Stimulated activated effector memory CD8-positive, alpha-beta T cell treated with anti-CD3 and anti-CD28 coated beads, Interleukin-12 subunit alpha, Interleukin-12 subunit beta, amount 100 ng/mL, for 72 hours (primary cell): ENCODE measurements around the gene ERVH48-1.
"Not testable (repeated sequence)": the region's sequence is repeated elsewhere in the genome, so short reads cannot be mapped to it uniquely, and the experiment has no call there.

ENCODE experiments used
- ATAC-seq: fragments of 150-1000 bp; cut with Tn5 transposase; 2 replicates; pipeline ENCODE4 v1.10.0; 2021
- DNase-seq, 2 donors: peaks; one replicate each; pipeline ENCODE4 v3.0.0; 2021 to 2022; ENCODE audit warnings: low spot score in 2 of 2
- H3K27ac Mint-ChIP-seq: one replicate; pipeline ENCODE4 v1.8.0; 2022; ENCODE audit warnings: mild to moderate bottlenecking, mixed read lengths
- H3K36me3 Mint-ChIP-seq: one replicate; pipeline ENCODE4 v1.8.0; 2022; ENCODE audit warnings: mild to moderate bottlenecking, mixed read lengths
- H3K4me1 Mint-ChIP-seq: one replicate; pipeline ENCODE4 v1.8.0; 2022; ENCODE audit warnings: mixed read lengths
- H3K4me3 Mint-ChIP-seq: one replicate; pipeline ENCODE4 v1.8.0; 2022; ENCODE audit warnings: mild to moderate bottlenecking, mixed read lengths
- H3K9me3 Mint-ChIP-seq: one replicate; pipeline ENCODE4 v1.8.0; 2022; ENCODE audit warnings: mixed read lengths

The ERVH48-1 gene

DNA sequence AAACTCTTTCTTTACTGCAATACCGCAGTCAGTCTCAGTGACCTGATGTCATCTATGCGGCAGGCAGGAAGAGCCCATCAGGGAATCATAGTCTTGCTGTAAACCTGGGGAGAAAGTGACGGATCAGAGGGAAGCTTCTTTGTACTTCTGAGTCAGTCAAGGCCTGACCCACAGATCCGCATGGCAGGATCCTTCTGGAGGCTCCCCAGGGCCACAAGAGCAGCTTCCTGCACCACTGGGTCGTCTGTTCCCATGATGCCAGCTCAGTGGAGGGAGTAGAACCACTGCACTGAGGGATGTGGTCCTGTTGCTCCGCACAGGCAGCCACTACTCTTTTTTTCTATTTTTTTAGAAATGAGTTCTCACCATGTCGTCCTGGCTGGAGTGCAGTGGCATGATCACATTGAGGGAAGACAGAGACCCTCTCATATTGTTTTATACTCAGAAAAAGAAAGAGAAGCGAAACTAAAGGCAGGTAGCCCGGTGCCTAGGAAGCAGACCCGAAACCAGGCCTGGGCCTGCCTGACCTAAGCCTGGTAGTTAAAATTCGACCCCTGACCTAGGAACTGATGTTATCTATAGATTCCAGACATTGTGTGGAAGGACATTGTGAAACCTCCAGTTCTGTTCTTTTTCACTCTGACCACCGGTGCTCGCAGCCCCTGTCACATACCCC, 6.3 kb upstream of the ERVH48-1 start:
- no peaks in the 10 kb centered on the region for H3K9me3 Mint-ChIP-seq
- no peak for DNase-seq
- H3K4me3 Mint-ChIP-seq, result no peak overlapping the region
- no peak for ATAC-seq
- no peaks in the 10 kb centered on the region for H3K36me3 Mint-ChIP-seq
- no peaks in the 10 kb centered on the region for H3K4me1 Mint-ChIP-seq
- H3K27ac Mint-ChIP-seq, result no peak overlapping the region

DNA sequence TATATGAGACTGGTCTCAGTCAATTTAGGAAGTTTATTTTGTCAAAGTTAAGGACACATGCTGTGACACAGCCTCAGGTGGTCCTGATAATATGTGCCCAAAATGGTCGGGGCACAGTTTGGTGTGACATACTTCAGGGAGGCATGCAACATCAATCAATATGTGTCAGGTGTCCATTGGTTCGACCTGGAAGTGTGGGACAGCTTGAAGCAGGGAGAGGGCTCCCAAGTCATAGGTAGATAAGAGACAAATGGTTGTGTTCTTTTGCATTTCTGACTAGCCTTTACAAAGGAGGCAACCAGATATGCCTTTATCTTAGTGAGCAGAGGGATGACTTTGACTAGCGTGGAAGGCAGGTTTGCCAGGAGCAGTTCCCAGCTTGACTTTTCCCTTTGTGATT, 4.5 kb upstream of the ERVH48-1 start:
- Mint-ChIP-seq H3K36me3 (no peaks in the 10 kb centered on the region), H3K27ac (peak overlapping the region; percentile 16), H3K9me3 (no peaks in the 10 kb centered on the region), H3K4me3 (no peak overlapping the region), H3K4me1 (no peaks in the 10 kb centered on the region)
- no peak for ATAC-seq
- no peak for DNase-seq

DNA sequence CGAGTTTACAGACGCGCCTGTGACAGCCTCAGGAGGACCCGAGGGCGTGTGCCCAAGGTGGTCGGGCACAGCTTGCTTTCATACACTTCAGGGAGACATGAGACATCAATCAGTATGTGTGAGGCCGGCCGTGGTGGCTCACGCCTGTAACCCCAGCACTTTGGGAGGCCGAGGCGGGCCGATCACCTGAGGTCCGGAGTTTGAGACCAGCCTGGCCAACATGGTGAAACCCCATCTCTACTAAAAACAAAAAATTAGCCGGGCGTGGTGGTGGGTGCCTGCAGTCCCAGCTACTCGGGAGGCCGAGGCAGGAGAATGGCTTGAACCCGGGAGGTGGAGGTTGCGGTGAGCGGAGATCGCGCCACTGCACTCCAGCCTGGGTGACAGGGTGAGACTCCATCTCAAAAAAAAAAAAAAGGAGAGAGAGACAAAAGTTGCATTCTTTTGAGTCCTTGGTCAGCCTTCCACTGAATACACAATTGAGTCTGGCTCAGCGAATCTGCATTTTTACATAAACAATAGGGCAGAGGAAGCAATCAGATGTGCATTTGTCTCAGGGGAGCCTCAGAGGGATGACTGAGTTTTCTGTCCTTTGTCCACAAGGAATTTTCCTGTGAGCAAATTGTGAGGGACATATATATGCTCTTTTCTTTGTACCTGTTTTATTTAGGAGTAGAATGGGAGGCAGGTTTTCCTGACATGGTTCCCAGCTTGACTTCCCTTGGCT, 2.2 kb upstream of the ERVH48-1 start:
- H3K9me3 Mint-ChIP-seq, H3K36me3 Mint-ChIP-seq, ATAC-seq, DNase-seq, H3K27ac Mint-ChIP-seq, H3K4me3 Mint-ChIP-seq: not testable (repeated sequence)
- peaks cover 13% of the 10 kb centered on the region for H3K4me1 Mint-ChIP-seq

DNA sequence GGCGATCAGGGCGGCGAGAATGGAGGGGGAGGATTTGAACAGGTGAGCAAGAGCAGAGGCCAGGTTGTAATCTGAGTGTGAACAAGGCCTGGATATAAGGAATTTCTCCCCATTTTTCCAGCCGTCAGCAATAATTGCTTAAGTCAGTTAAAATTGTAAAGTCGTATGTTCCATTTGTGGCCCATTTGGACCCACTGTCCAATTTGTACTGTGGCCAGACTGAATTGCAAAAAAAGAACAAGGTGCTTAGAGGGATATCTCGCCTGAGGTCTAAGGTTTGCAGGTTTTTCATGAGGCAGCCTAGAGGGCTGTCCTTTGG, 1.0 kb downstream of the ERVH48-1 start:
- DNase-seq (no peak), ATAC-seq (no peak)
- H3K4me1 Mint-ChIP-seq, result peaks cover 13% of the 10 kb centered on the region
- peak overlapping the region; percentile 55 for H3K4me3 Mint-ChIP-seq
- no peaks in the 10 kb centered on the region for H3K9me3 Mint-ChIP-seq
- H3K36me3 Mint-ChIP-seq, result no peaks in the 10 kb centered on the region
- H3K27ac Mint-ChIP-seq, result peak overlapping the region; percentile 96

DNA sequence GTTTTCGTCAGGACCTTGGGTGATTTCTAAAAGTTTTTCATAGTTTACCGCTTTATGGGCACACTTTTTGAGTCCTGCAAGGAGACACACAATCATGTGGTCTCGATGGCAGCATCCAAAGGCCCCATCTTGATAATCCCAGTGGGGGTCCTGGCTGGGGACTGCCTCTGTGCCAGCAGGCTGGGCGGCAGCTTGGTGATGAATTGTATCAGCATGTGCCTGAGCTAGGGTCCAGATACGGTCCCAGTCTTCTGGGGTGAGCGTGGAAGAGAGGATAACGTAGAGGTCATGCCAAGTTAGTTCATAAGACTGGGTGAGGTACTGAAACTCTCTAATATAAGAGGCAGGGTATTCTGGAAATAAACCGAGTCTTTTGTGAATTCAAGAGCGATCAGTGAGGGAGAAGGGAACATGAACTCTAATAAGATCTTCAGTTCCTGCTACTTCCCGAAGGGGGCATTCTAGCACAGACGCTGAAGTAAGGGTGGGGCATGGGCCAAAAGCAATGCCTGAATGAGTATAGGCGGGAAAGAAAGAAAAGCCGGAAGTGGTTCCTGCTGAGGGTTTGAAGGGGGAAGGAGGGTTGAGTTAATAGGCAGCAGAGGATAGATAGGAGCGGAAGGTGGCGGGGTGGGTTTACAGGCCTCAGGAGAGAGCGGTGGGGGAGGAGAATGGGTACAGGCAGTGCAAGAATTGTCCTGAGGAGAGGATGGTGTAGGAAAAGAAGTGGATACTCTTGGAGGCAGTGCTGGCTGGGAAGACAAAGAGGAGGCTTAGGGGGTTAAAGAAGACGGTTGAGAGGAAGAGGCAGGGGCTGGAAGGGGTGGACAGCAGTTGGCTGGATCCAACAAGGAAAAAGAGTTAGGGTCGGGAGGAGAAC, 1.6 kb downstream of the ERVH48-1 start:
- Mint-ChIP-seq H3K27ac (peak overlapping the region; percentile 96), H3K4me3 (peak overlapping the region; percentile 55), H3K36me3 (no peaks in the 10 kb centered on the region), H3K9me3 (no peaks in the 10 kb centered on the region), H3K4me1 (peaks cover 13% of the 10 kb centered on the region)
- ATAC-seq, result peak; percentile 97
- peak; percentile 53 to 82 for DNase-seq

DNA sequence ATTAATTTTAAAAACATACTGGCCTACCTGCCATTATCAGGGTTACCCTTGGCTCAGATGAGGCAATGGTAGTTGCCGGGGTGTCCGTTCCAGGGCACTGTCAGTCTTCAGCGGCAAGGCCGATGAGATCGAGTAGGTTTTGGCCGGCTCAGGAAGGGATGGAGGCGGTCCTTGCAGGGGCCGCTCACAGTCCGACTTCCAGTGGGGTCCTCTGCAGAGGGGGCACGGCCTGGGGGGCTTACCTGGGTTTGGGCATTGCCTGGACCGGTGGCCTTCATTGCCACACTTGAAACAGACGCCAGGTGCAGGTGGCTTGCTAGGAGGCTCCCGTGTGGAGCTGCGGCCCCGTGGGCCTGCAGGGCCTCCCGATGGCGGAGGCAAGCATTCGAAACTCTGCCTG, 2.5 kb downstream of the ERVH48-1 start:
- Mint-ChIP-seq H3K4me3 (no peak overlapping the region), H3K27ac (no peak overlapping the region), H3K9me3 (no peaks in the 10 kb centered on the region), H3K36me3 (no peaks in the 10 kb centered on the region), H3K4me1 (peaks cover 13% of the 10 kb centered on the region)
- ATAC-seq, result no peak
- DNase-seq, result no peak

DNA sequence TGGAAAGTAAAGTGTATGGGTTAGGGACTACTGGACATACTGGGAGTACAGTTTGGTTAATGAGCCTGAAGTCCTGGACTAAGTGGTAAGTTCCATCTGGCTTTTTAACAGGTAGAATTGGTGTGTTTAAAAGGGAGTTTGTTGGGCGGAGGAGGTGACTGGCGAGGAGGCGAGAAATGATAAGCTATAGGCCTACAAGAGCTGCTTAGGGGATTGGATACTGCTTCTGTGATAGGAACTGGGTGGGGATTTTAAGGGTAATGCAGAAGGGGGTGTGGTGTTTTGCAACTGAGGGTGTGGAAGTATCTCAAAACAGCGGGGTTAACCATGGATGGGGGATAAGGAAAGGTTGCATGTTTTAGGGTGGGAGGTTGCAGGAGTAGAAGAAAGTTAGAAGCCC, 3.5 kb downstream of the ERVH48-1 start:
- ATAC-seq (no peak), DNase-seq (no peak)
- H3K27ac Mint-ChIP-seq, result no peak overlapping the region
- H3K4me3 Mint-ChIP-seq, result no peak overlapping the region
- H3K4me1 Mint-ChIP-seq, result peaks cover 13% of the 10 kb centered on the region
- H3K9me3 Mint-ChIP-seq, result no peaks in the 10 kb centered on the region
- H3K36me3 Mint-ChIP-seq, result no peaks in the 10 kb centered on the region

DNA sequence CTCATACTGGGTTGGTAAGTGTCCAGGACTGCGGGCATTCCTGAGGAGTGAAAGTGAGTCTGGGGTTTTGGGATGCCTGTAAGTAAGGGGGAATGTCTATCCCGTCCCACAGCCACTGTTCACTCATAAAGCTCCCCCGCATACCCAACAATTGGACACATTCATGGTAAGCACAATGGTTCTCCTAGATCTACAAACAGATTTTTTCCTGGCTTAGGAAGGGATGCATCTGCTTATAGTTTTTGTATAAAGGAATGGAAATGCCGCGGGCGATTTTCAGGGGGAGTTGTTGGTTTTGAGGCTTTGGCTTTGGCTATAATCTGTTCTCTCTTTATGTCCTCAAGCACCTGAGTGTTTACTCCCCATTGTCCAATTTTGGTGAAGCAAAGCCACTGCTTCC, 7.1 kb downstream of the ERVH48-1 start:
- Mint-ChIP-seq H3K4me1 (peaks cover under 1% of the 10 kb centered on the region), H3K36me3 (peaks cover 7% of the 10 kb centered on the region), H3K27ac (no peak overlapping the region), H3K4me3 (no peak overlapping the region), H3K9me3 (no peaks in the 10 kb centered on the region)
- no peak for DNase-seq
- ATAC-seq, result no peak

DNA sequence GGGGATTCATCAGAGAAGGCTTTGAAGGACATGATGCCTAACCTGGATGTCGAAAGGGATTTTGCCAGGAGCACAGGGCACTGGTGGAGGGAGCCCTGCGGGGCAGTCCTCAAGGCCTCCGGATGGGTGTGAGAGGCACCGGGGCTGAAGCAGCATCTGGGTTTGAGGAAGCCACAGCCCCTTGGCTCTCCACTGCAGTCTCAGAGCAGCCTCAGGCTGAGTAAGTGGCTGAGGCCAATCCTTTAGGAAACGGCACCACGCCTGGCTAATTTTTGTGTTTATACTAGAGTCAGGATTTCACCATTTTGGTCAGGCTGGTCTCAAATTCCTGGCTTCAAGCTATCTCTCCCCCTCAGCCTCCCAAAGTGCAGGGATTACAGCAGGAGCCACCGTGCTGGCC, 12.0 kb downstream of the ERVH48-1 start:
- Mint-ChIP-seq H3K36me3 (peaks cover 47% of the 10 kb centered on the region), H3K4me3 (no peak overlapping the region), H3K9me3 (no peaks in the 10 kb centered on the region), H3K27ac (no peak overlapping the region), H3K4me1 (no peaks in the 10 kb centered on the region)
- no peak for DNase-seq
- ATAC-seq, result no peak

DNA sequence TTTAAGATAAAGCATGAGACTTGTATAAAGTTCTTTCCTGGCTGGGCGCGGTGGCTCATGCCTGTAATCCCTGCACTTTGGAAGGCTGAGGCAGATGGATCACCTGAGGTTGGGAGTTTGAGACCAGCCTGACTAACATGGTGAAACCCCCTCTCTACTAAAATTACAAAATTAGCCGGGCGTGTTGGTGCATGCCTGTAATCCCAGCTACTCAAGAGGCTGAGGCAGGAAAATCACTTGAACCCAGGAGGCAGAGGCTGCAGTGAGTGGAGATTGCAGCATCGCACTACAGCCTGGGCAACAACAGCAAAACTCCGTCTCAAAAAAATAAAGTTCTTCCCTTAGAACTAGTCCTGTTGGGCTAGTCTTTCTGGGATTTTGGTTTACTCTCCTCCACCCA, 13.5 kb downstream of the ERVH48-1 start:
- H3K4me1 Mint-ChIP-seq, H3K27ac Mint-ChIP-seq, H3K9me3 Mint-ChIP-seq, DNase-seq, H3K4me3 Mint-ChIP-seq, ATAC-seq: not testable (repeated sequence)
- H3K36me3 Mint-ChIP-seq, result peaks cover 62% of the 10 kb centered on the region

DNA sequence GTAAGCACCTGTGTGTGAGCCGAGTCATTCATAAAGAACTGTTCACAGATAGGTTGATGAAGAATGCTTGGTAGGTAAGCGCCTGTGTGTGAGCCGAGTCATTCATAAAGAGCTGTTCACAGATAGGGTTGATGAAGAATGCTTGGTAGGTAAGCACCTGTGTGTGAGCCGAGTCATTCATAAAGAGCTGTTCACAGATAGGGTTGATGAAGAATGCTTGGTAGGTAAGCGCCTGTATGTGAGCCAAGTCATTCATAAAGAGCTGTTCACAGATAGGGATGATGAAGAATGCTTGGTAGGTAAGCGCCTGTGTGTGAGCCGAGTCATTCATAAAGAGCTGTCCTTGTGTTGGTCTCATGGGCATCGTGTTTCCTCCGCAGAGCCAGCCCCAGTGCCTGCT, 16.9 kb downstream of the ERVH48-1 start:
- ATAC-seq, H3K27ac Mint-ChIP-seq, H3K9me3 Mint-ChIP-seq, DNase-seq, H3K4me1 Mint-ChIP-seq, H3K4me3 Mint-ChIP-seq: not testable (repeated sequence)
- peaks cover 90% of the 10 kb centered on the region for H3K36me3 Mint-ChIP-seq

DNA sequence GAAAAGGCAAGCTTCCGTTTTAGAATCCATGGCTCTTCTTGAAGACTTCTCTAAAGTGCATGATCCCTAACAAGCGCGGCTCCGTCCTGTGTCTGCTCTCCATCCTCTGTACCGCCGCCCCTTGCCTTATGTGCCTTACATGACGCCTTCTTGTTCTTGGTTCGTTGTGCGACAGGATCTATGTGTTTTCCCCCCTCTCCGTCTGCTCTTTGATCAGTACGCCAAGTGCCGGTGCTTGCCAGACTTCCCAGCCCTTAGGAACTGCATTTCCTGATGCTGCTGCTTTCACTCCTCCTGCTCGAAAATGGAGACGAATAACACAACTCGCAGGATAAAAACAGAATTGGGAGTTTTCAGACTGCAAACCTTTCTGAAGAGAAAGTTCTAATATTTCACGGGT, 19.2 kb downstream of the ERVH48-1 start:
- ATAC-seq (no peak), DNase-seq (no peak)
- Mint-ChIP-seq H3K4me3 (no peak overlapping the region), H3K9me3 (no peaks in the 10 kb centered on the region), H3K27ac (no peak overlapping the region), H3K4me1 (no peaks in the 10 kb centered on the region), H3K36me3 (peaks cover 98% of the 10 kb centered on the region)

DNA sequence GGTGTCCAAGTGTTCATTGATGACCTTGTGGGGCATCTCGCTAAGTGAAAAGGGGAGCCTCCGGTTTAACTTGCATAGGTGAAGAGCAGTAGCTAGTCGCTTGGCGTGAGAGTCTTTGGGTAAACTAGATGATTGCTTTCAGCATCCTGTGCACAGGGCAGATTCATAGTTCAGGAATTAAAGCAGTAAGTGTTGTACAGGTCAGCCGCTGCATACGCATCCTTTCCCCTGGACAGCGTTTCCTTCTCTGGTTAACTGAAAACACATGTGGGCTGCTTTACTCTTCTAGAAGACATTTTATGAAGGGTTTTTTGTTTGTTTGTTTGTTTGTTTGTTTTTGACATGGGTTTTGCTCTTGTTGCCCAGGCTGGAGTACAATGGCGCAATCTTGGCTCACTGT, 20.2 kb downstream of the ERVH48-1 start:
- Mint-ChIP-seq H3K9me3 (no peaks in the 10 kb centered on the region), H3K4me3 (no peak overlapping the region), H3K27ac (peak overlapping the region; percentile 32), H3K36me3 (peaks cover 95% of the 10 kb centered on the region), H3K4me1 (no peaks in the 10 kb centered on the region)
- ATAC-seq (no peak), DNase-seq (no peak)

DNA sequence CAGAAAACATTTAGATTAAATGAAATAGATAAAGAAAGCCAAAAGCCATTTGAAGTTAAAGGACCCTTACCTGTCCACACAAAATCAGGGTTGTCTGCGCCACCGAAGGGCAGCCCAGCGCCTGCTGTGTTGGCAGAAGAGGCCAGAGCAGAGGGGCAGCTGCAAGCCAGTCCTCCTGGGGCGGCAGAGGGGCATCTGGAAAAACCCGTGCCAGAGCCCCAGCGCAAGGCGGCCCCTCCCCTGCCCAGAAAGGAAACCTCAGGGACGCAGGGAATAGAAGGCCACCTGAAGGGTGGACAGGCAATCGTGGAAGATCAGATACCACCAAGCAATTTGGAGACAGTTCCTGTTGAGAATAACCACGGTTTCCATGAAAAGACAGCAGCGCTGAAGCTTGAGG, 21.6 kb downstream of the ERVH48-1 start:
- Mint-ChIP-seq H3K36me3 (peaks cover 93% of the 10 kb centered on the region), H3K9me3 (no peaks in the 10 kb centered on the region), H3K4me3 (no peak overlapping the region), H3K4me1 (peaks cover under 1% of the 10 kb centered on the region), H3K27ac (no peak overlapping the region)
- ATAC-seq (no peak), DNase-seq (no peak)

DNA sequence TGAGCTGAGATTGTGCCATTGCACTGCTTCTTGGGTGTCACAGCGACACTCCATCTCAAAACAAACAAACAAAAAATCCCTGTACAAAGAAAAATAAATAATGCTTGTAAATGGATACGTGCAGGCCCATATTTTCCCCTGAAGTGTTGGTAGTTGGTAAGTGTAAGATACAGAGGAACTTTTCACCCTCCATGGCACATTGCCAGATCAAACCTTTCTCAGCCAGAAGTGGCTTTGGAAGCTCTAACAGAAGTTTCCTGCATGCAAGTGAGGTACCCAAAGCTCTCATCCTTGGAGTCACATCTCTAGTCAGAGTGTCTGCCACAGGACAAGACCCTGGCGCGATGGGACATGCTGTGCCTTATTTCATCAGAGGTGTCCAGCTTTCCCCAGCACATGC, 25.0 kb downstream of the ERVH48-1 start:
- peaks cover 86% of the 10 kb centered on the region for H3K36me3 Mint-ChIP-seq

More for the DNA sequence above, 25.0 kb downstream of the ERVH48-1 start:
- H3K4me1 Mint-ChIP-seq, result peaks cover 11% of the 10 kb centered on the region
- H3K4me3 Mint-ChIP-seq, result no peak overlapping the region
- H3K9me3 Mint-ChIP-seq, result no peaks in the 10 kb centered on the region
- DNase-seq, result no peak
- H3K27ac Mint-ChIP-seq, result no peak overlapping the region
- no peak for ATAC-seq
